HepG2 (cell line): ENCODE data around the gene TK2. TPM values are rescaled to one million over a fixed set of nuclear protein-coding genes. Genes with fewer than 3 reads are reported as not detected.

Experiments used
- FOXM1 ChIP-seq: sonication (generic); formaldehyde crosslinking; IDR thresholded peaks from 2 replicates; pipeline ENCODE4 v1.5.0; 2020; ENCODE audit warnings: missing genetic modification reagents
- IRX3 ChIP-seq: sonication (generic); formaldehyde crosslinking; IDR thresholded peaks from 2 replicates; pipeline ENCODE4 v1.8.1; 2023; ENCODE audit warnings: mild to moderate bottlenecking, low read depth, missing genetic modification reagents, borderline replicate concordance
- KDM5A ChIP-seq: fragments of 200-600 bp; sonication (generic); IDR thresholded peaks from 2 replicates; pipeline ENCODE4 v1.7.0; 2018; ENCODE audit warnings: antibody characterized with exemption, mild to moderate bottlenecking, low read length, borderline replicate concordance
- KMT2A ChIP-seq: sonication (generic); formaldehyde crosslinking; IDR thresholded peaks from 2 replicates; pipeline ENCODE4 v1.4.0; 2020; ENCODE audit warnings: missing genetic modification reagents
- MAFF ChIP-seq: IDR thresholded peaks from 2 replicates; pipeline ENCODE4 v1.6.1; 2011; ENCODE audit warnings: low read depth, low read length, improper control_type of control experiment
- MATR3 ChIP-seq: sonication (generic); formaldehyde crosslinking; IDR thresholded peaks from 2 replicates; pipeline ENCODE4 v1.4.0; 2020; ENCODE audit warnings: missing genetic modification reagents
- MED1 ChIP-seq: sonication (generic); formaldehyde crosslinking; IDR thresholded peaks from 2 replicates; pipeline ENCODE4 v1.4.0; 2020; ENCODE audit warnings: missing genetic modification reagents
- MZF1 ChIP-seq: sonication (generic); formaldehyde crosslinking; IDR thresholded peaks from 2 replicates; pipeline ENCODE4 v1.8.1; 2023; ENCODE audit warnings: mild to moderate bottlenecking, missing genetic modification reagents, borderline replicate concordance
- SNRNP70 ChIP-seq: fragments of 200-400 bp; formaldehyde crosslinking; IDR thresholded peaks from 2 replicates; pipeline ENCODE4 v1.6.1; 2017; ENCODE audit warnings: mild to moderate bottlenecking, low read depth, low read length, moderate library complexity
- SRF ChIP-seq: IDR thresholded peaks from 2 replicates; pipeline ENCODE4 v1.6.1; 2011; ENCODE audit warnings: mild to moderate bottlenecking, low read depth, low read length, moderate library complexity
- ZBTB3 ChIP-seq: sonication (generic); formaldehyde crosslinking; IDR thresholded peaks from 2 replicates; pipeline ENCODE4 v1.4.0; 2020; ENCODE audit warnings: low read depth, mild to moderate bottlenecking, moderate library complexity, missing genetic modification reagents, borderline replicate concordance
- ZNF251 ChIP-seq: sonication (generic); formaldehyde crosslinking; IDR thresholded peaks from 2 replicates; pipeline ENCODE4 v1.9.0; 2021; ENCODE audit warnings: mild to moderate bottlenecking, missing genetic modification reagents
- ZNF274 ChIP-seq: sonication (generic); formaldehyde crosslinking; IDR thresholded peaks from 2 replicates; pipeline ENCODE4 v1.5.1; 2020; ENCODE audit warnings: mild to moderate bottlenecking, missing genetic modification reagents
- ZNF430 ChIP-seq: sonication (generic); formaldehyde crosslinking; IDR thresholded peaks from 2 replicates; pipeline ENCODE4 v1.9.0; 2021; ENCODE audit warnings: mild to moderate bottlenecking, missing genetic modification reagents
- ZNF510 ChIP-seq: sonication (generic); formaldehyde crosslinking; IDR thresholded peaks from 2 replicates; pipeline ENCODE4 v1.4.0; 2020; ENCODE audit warnings: low read depth, mild to moderate bottlenecking, missing genetic modification reagents
- ZNF563 ChIP-seq: sonication (generic); formaldehyde crosslinking; IDR thresholded peaks from 2 replicates; pipeline ENCODE4 v1.8.0; 2022; ENCODE audit warnings: mild to moderate bottlenecking, moderate library complexity, missing genetic modification reagents
- ZNF569 ChIP-seq: sonication (generic); formaldehyde crosslinking; IDR thresholded peaks from 2 replicates; pipeline ENCODE4 v1.5.0; 2020; ENCODE audit warnings: mild to moderate bottlenecking, missing genetic modification reagents, moderate library complexity, borderline replicate concordance
- polyA plus RNA-seq, 8 experiments: library from polyadenylated mRNA; depleted of rRNA in 3 of 8; stranded (reverse) in 7 of 8; unstranded in 1 of 8; fragments of >200 nt; fragmentation: Illumina TruSeq in 4 of 8; extraction: Trizol in 4 of 8; gene quantifications; 2 replicates each; pipeline versions ENCODE4 v1.2.1 to v1.2.3, GENCODE V29; 2011 to 2016; ENCODE audit warnings: low read depth in 4 of 8, missing spikeins in 1 of 8, mixed read lengths in 1 of 8; ENCODE audit not compliant: insufficient read depth in 1 of 8
- total RNA-seq, 5 experiments: library from RNA; depleted of rRNA; stranded (reverse); fragments of >200 nt; fragmentation: Illumina TruSeq; extraction: Trizol; gene quantifications; 2 replicates each; pipeline ENCODE4 v1.2.3, GENCODE V29; 2016; ENCODE audit warnings: low read depth in 1 of 5
- TF ChIP-seq, protein P1 (sequence below): sonication (generic); formaldehyde crosslinking; IDR thresholded peaks from 2 replicates; pipeline ENCODE4 v1.9.0; 2021; ENCODE audit warnings: missing genetic modification reagents, mild to moderate bottlenecking, borderline replicate concordance
- TF ChIP-seq, protein P2 (sequence below): sonication (generic); formaldehyde crosslinking; IDR thresholded peaks from 2 replicates; pipeline ENCODE4 v1.8.0; 2022; ENCODE audit warnings: mild to moderate bottlenecking, missing genetic modification reagents; ENCODE audit not compliant: insufficient replicate concordance
- TF ChIP-seq, protein P3 (sequence below): sonication (generic); formaldehyde crosslinking; IDR thresholded peaks from 2 replicates; pipeline ENCODE4 v1.5.0; 2020; ENCODE audit warnings: mild to moderate bottlenecking, missing genetic modification reagents, borderline replicate concordance
- TF ChIP-seq, protein P4 (sequence below): sonication (generic); formaldehyde crosslinking; IDR thresholded peaks from 2 replicates; pipeline ENCODE4 v1.4.0; 2020; ENCODE audit warnings: missing genetic modification reagents
- TF ChIP-seq, protein P5 (sequence below): sonication (generic); formaldehyde crosslinking; IDR thresholded peaks from 2 replicates; pipeline ENCODE4 v1.8.1; 2022; ENCODE audit warnings: low read depth, mild to moderate bottlenecking, missing genetic modification reagents

TK2 gene
- total and polyA plus RNA-seq, 2 of the 13 experiments (the other 11 are each of a cell fraction or from before 2014, with no cell fraction given): 18.7 to 21.0 TPM

DNA sequence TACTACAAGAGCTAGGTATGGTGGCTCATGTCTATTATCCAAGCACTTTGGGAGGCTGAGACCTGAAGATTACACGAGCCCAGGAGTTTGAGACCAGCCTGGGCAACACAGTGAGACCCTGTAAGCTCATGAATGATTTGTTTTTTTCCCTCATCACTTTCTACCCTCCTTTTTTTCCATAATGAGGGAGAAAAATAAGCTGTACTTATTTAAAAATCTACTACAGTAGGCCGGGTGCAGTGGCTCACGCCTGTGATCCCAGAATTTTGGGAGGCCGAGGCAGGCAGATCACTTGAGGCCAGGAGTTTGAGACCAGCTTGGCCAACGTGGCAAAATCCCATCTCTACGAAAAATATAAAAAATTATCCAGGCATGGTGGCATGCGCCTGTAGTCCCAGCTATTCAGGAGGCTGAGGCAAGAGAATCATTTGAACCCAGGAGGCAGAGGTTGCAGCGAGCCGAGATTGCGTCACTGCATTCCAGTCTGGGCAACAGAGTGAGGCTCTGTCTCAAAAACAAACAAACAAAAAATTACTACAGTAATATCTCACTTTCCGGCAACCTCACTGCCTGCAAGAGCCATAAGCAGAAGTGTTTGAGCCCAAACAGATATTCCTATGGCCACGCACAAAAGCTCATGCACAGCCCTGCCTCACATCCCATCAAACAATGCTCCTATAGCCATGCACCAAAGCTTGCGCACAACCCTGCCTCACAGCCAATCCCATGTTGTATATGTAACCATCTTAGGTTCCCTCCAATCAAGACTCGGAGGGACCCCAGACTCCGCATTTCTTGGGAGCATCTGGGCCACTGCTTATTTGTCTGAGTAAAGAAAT, 37.4 kb downstream of the TK2 start (continued):
- TF ChIP-seq, protein P1, sequence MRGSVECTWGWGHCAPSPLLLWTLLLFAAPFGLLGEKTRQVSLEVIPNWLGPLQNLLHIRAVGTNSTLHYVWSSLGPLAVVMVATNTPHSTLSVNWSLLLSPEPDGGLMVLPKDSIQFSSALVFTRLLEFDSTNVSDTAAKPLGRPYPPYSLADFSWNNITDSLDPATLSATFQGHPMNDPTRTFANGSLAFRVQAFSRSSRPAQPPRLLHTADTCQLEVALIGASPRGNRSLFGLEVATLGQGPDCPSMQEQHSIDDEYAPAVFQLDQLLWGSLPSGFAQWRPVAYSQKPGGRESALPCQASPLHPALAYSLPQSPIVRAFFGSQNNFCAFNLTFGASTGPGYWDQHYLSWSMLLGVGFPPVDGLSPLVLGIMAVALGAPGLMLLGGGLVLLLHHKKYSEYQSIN (CRISPR knock-in tag): no peak
- TF ChIP-seq MZF1 (no peak), ZNF274 (CRISPR knock-in tag) (no peak), ZNF569 (no peak), ZBTB3 (CRISPR knock-in tag) (no peak), SRF (no peak), MATR3 (CRISPR knock-in tag) (no peak), SNRNP70 (no peak), ZNF430 (no peak), ZNF510 (CRISPR knock-in tag) (0 out of 2 replicates have a peak, but pooled peaks have one; percentile 14), ZNF563 (CRISPR knock-in tag) (no peak), MAFF (no peak), MED1 (CRISPR knock-in tag) (peak; percentile 70), ZNF251 (CRISPR knock-in tag) (no peak), IRX3 (CRISPR knock-in tag) (no peak), KDM5A (no peak), KMT2A (CRISPR knock-in tag) (no peak), FOXM1 (CRISPR knock-in tag) (no peak)
- TF ChIP-seq, protein P2, sequence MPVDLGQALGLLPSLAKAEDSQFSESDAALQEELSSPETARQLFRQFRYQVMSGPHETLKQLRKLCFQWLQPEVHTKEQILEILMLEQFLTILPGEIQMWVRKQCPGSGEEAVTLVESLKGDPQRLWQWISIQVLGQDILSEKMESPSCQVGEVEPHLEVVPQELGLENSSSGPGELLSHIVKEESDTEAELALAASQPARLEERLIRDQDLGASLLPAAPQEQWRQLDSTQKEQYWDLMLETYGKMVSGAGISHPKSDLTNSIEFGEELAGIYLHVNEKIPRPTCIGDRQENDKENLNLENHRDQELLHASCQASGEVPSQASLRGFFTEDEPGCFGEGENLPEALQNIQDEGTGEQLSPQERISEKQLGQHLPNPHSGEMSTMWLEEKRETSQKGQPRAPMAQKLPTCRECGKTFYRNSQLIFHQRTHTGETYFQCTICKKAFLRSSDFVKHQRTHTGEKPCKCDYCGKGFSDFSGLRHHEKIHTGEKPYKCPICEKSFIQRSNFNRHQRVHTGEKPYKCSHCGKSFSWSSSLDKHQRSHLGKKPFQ (CRISPR knock-in tag): no peak
- TF ChIP-seq, protein P3, sequence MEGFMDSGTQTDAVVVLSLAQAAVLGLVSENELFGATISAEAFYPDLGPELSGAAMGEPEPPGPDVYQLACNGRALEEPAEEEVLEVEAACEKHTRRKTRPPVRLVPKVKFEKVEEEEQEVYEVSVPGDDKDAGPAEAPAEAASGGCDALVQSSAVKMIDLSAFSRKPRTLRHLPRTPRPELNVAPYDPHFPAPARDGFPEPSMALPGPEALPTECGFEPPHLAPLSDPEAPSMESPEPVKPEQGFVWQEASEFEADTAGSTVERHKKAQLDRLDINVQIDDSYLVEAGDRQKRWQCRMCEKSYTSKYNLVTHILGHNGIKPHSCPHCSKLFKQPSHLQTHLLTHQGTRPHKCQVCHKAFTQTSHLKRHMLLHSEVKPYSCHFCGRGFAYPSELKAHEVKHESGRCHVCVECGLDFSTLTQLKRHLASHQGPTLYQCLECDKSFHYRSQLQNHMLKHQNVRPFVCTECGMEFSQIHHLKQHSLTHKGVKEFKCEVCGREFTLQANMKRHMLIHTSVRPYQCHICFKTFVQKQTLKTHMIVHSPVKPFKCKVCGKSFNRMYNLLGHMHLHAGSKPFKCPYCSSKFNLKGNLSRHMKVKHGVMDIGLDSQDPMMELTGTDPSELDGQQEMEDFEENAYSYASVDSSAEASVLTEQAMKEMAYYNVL (CRISPR knock-in tag): no peak
- TF ChIP-seq, protein P4, sequence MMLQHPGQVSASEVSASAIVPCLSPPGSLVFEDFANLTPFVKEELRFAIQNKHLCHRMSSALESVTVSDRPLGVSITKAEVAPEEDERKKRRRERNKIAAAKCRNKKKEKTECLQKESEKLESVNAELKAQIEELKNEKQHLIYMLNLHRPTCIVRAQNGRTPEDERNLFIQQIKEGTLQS (CRISPR knock-in tag): peak; percentile 87; the same call in 1 of the 2 replicates
- TF ChIP-seq, protein P5, sequence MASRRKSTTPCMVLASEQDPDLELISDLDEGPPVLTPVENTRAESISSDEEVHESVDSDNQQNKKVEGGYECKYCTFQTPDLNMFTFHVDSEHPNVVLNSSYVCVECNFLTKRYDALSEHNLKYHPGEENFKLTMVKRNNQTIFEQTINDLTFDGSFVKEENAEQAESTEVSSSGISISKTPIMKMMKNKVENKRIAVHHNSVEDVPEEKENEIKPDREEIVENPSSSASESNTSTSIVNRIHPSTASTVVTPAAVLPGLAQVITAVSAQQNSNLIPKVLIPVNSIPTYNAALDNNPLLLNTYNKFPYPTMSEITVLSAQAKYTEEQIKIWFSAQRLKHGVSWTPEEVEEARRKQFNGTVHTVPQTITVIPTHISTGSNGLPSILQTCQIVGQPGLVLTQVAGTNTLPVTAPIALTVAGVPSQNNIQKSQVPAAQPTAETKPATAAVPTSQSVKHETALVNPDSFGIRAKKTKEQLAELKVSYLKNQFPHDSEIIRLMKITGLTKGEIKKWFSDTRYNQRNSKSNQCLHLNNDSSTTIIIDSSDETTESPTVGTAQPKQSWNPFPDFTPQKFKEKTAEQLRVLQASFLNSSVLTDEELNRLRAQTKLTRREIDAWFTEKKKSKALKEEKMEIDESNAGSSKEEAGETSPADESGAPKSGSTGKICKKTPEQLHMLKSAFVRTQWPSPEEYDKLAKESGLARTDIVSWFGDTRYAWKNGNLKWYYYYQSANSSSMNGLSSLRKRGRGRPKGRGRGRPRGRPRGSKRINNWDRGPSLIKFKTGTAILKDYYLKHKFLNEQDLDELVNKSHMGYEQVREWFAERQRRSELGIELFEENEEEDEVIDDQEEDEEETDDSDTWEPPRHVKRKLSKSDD (CRISPR knock-in tag): no peak; the same call in 1 of the 2 replicates
